ENCODE results near the gene ITCH. TPM values are rescaled to one million over a fixed set of nuclear protein-coding genes. Genes with fewer than 3 reads are reported as not detected.
A peak's percentile ranks its signal among the peaks of the same experiment; 100 is the strongest.

The ITCH gene
- total RNA-seq, 4 donors from 2014 or later = 35.2 to 82.8 (median 65.3) TPM

DNA sequence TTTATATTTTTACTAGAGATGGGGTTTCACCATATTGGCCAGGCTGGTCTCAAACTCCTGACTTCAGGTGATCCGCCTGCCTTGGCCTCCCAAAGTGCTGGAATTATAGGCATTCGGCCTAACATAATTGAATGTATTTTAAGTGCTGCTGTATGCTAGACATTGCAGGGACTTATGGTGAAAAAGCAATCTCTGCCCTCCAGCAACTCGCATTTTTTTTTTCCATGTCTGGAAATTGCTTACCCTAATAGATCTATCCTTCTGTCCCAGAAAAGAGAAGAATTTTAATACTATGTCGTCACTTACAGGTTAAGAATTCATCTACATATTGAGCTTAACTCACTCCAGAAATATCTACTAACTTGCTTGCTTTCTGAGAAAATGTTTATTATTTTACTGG lies 10.4 kb downstream of the ITCH start:
- in situ Hi-C loops (cut with MboI; ENCODE audit: low pct_ligation_motif_present in 1 of 4, low pct_unique_long_range_greater_than_20kb in 1 of 4, low sequenced_read_pairs in 3 of 4) (no loop called here), intact Hi-C loops (cut with DNase I; ENCODE audit: low total_unique reads) (no loop called here)
- Histone ChIP-seq H3K9me3 (no peaks in the 10 kb centered on the region), H3K4me3 (no peak overlapping the region), H3K27ac (no peak overlapping the region), H3K27me3 (no peaks in the 10 kb centered on the region), H3K36me3 (peaks cover 0 to 16% (median 8%) of the 10 kb centered on the region in 4 donors), H3K4me1 (peaks cover 0 to 35% (median 3%) of the 10 kb centered on the region in 4 donors)
- WGBS, 2 donors (ENCODE audit: low coverage in 1 of 2) = 93% methylated on average over 4 of the region's 4 CpGs; no CpG with 5 or more reads in 1 of the 2 donors
- no peak for DNase-seq
- no peak for TF ChIP-seq POLR2A (IDR thresholded peaks at IDR 0.05)
- no peak for TF ChIP-seq POLR2AphosphoS5 (IDR thresholded peaks at IDR 0.05)
- TF ChIP-seq, protein P1, sequence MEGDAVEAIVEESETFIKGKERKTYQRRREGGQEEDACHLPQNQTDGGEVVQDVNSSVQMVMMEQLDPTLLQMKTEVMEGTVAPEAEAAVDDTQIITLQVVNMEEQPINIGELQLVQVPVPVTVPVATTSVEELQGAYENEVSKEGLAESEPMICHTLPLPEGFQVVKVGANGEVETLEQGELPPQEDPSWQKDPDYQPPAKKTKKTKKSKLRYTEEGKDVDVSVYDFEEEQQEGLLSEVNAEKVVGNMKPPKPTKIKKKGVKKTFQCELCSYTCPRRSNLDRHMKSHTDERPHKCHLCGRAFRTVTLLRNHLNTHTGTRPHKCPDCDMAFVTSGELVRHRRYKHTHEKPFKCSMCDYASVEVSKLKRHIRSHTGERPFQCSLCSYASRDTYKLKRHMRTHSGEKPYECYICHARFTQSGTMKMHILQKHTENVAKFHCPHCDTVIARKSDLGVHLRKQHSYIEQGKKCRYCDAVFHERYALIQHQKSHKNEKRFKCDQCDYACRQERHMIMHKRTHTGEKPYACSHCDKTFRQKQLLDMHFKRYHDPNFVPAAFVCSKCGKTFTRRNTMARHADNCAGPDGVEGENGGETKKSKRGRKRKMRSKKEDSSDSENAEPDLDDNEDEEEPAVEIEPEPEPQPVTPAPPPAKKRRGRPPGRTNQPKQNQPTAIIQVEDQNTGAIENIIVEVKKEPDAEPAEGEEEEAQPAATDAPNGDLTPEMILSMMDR (IDR thresholded peaks at IDR 0.05) = no peak
- no peak for TF ChIP-seq EP300 (IDR thresholded peaks at IDR 0.05; ENCODE audit: low read depth)

DNA sequence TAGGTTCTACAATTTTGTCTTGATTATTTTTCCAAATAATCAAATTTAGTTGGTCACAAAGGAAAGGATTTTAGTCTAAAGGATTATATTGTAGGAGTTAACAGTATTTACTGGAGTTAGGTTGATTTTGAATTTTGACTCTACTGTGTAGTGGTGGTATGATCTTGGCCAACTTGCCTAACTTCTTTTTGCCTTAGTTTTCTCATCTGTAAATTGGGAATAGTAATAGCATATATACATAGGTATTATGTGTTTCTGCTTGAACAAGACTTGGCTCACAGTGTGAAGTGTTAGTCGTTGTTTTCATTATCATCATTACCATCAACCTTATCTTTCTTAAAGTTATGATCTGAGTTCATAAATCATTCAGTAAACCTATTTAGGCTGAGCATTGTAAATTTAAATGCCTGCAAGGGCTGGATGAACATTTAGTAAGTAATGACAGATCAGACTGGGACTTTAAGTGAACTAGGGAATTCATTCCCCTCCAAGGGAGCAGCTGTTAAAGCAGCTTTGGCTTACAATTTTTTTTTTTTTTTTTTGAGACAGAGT lies 11.2 kb downstream of the ITCH start:
- no peaks in the 10 kb centered on the region for H3K9me3 ChIP-seq
- in situ Hi-C loops (cut with MboI; ENCODE audit: low pct_ligation_motif_present in 1 of 4, low pct_unique_long_range_greater_than_20kb in 1 of 4, low sequenced_read_pairs in 3 of 4) (no loop called here), intact Hi-C loops (cut with DNase I; ENCODE audit: low total_unique reads) (no loop called here)
- no peaks in the 10 kb centered on the region for H3K27me3 ChIP-seq
- no peak overlapping the region for H3K4me3 ChIP-seq
- H3K36me3 ChIP-seq = peaks cover 0 to 14% (median 6%) of the 10 kb centered on the region in 4 donors
- no peak overlapping the region for H3K27ac ChIP-seq
- H3K4me1 ChIP-seq = peaks cover 0 to 35% (median 1%) of the 10 kb centered on the region in 4 donors
- WGBS, 2 donors (ENCODE audit: low coverage in 1 of 2) = 40 to 48% methylated on average over 1 of the region's 1 CpG
- DNase-seq = no peak
- no peak for TF ChIP-seq EP300 (IDR thresholded peaks at IDR 0.05; ENCODE audit: low read depth)

- no peaks in the 10 kb centered on the region for H3K27me3 ChIP-seq
- no peaks in the 10 kb centered on the region for H3K9me3 ChIP-seq
- intact Hi-C loops (cut with DNase I; ENCODE audit: low total_unique reads) (no loop called here), in situ Hi-C loops (cut with MboI; ENCODE audit: low pct_ligation_motif_present in 1 of 4, low pct_unique_long_range_greater_than_20kb in 1 of 4, low sequenced_read_pairs in 3 of 4) (no loop called here)
- H3K4me3 ChIP-seq = no peak overlapping the region
- peak overlapping the region in 1 of 4 donors; percentile 14 for H3K27ac ChIP-seq
- DNase-seq = no peak
- peaks cover 0 to 4% (median 2%) of the 10 kb centered on the region in 4 donors for H3K36me3 ChIP-seq
- 40 to 74% methylated on average over 2 to 5 of the region's 5 CpGs for WGBS, 2 donors (ENCODE audit: low coverage in 1 of 2)
- TF ChIP-seq POLR2A (IDR thresholded peaks at IDR 0.05) = no peak
- TF ChIP-seq EP300 (IDR thresholded peaks at IDR 0.05; ENCODE audit: low read depth) = no peak
- TF ChIP-seq, protein P1 (IDR thresholded peaks at IDR 0.05) = no peak
- no peak for TF ChIP-seq POLR2AphosphoS5 (IDR thresholded peaks at IDR 0.05)
- H3K4me1 ChIP-seq = peaks cover 0 to 38% (median 1%) of the 10 kb centered on the region in 4 donors
These were observed 12.9 kb downstream of the ITCH start for GRCh38 chr20:34375977-34376430.

GRCh38 chr20:34377072-34377847 lies 14.2 kb downstream of the ITCH start:
- no peak overlapping the region for H3K4me3 ChIP-seq
- H3K4me1 ChIP-seq = peaks cover 0 to 38% (median 1%) of the 10 kb centered on the region in 4 donors
- in situ Hi-C loops (cut with MboI; ENCODE audit: low pct_ligation_motif_present in 1 of 4, low pct_unique_long_range_greater_than_20kb in 1 of 4, low sequenced_read_pairs in 3 of 4) = no loop called here
- no peaks in the 10 kb centered on the region for H3K9me3 ChIP-seq
- DNase-seq = no peak
- H3K27me3 ChIP-seq = no peaks in the 10 kb centered on the region
- H3K36me3 ChIP-seq = peaks cover 0 to 4% (median 0%) of the 10 kb centered on the region in 4 donors
- intact Hi-C loops (cut with DNase I; ENCODE audit: low total_unique reads) = no loop called here
- WGBS, 2 donors (ENCODE audit: low coverage in 1 of 2) = 79 to 82% methylated on average over 16 of the region's 16 CpGs
- no peak overlapping the region for H3K27ac ChIP-seq
- TF ChIP-seq POLR2AphosphoS5 (IDR thresholded peaks at IDR 0.05) = no peak
- TF ChIP-seq EP300 (IDR thresholded peaks at IDR 0.05; ENCODE audit: low read depth) = no peak
- TF ChIP-seq, protein P1 (IDR thresholded peaks at IDR 0.05) = no peak
- TF ChIP-seq POLR2A (IDR thresholded peaks at IDR 0.05) = no peak

Measured in transverse colon (tissue), 4 donors.